GM19351 (cell line): ENCODE measurements around the gene CENPL.
A peak's percentile ranks its signal among the peaks of the same experiment; 100 is the strongest.
"Not testable (repeated sequence)": the region's sequence is repeated elsewhere in the genome, so short reads cannot be mapped to it uniquely, and the experiment has no call there.

ENCODE experiments used
- ATAC-seq: cut with Tn5 transposase; IDR thresholded peaks from one replicate; pipeline ENCODE4 v1.9.1; 2021; ENCODE audit warnings: mild to moderate bottlenecking, moderate library complexity; ENCODE audit not compliant: unreplicated experiment

CENPL gene, protein sequence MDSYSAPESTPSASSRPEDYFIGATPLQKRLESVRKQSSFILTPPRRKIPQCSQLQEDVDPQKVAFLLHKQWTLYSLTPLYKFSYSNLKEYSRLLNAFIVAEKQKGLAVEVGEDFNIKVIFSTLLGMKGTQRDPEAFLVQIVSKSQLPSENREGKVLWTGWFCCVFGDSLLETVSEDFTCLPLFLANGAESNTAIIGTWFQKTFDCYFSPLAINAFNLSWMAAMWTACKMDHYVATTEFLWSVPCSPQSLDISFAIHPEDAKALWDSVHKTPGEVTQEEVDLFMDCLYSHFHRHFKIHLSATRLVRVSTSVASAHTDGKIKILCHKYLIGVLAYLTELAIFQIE

DNA sequence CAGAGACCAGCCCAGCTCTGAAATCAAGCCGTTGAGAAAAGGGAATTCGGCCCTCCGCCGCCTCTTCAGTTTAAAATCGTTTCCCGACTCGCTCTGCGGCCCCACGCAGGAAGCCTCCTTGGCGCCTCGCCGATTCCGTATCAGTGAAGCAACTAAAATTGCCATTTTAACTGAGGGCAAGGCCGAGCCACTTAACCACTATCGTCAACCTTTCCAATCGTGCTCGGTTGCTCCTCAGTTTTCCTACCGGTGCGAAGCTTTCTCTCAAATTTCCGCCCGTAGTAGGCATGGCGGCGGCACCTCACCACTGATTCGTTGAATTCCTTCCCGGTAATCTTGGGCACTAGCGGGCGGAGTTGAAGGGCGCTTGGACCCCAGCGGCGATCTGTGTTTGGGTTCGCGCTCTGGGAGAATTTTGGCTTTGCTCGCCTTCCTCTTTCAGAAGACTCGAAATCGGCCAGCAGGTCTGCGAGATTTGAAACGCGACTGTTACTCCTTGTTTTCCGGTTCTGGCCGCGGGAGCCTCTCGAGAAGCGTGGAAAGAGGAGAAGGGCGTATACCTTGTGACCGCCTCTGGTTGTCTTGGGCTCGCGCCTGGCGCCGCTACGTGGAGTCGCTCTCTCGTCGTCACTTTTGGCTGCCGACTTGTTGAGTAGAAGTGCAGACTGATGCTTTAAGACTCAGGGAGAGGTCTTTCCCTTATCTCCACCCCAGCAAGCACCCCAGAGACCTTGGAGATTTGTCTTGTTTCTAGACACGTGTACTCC, at the start of gene CENPL, which contains the start of gene DARS2:
Gene CENPL (minus strand): TSS at position 569 of the 767 bp plus-strand sequence. CDS start 13,584 bp downstream, outside the sequence.
Gene DARS2 (plus strand): TSS at position 359 of the 767 bp plus-strand sequence. CDS start 557 bp downstream, outside the sequence.
- peak; percentile 79 for ATAC-seq

DNA sequence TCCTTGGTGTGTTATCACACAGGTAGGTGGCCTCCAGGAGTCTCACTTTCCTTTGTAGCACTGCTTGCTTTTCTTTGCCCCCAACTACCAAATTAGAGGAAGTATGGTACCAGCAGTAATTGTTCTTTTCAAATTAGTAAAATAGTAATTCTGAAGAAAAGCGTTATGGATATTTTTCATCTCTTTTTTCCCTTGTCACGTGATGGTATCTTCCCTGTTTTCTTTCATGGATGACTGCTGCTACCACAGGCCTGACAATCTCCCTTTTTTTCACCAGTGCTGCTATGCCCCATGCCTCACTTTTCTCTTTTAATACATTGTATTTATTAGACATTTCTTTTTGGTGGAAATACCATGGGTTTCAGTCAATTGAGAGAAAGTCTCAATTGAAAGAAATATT, 46.8 kb upstream of the CENPL start:
- ATAC-seq = no peak

DNA sequence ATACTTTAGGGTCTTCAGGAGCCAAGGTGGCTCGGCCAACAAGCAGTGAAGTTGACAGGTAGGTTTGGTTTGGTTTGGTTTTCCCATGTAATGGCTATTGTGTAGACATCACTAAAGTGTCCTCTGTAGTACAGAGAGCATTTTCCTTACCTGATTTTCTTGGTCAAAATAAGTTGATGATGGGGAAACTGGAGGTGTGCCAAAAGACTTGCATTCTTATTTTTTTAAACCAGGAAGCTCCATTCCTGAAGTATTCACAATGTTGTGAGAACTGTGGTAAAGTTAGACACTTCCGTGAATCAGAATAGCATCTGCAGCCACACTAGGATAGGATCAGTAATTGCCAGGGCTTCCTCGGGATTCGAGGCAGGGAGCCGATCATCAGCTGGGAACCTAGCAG, 46.4 kb upstream of the CENPL start:
- no peak for ATAC-seq

DNA sequence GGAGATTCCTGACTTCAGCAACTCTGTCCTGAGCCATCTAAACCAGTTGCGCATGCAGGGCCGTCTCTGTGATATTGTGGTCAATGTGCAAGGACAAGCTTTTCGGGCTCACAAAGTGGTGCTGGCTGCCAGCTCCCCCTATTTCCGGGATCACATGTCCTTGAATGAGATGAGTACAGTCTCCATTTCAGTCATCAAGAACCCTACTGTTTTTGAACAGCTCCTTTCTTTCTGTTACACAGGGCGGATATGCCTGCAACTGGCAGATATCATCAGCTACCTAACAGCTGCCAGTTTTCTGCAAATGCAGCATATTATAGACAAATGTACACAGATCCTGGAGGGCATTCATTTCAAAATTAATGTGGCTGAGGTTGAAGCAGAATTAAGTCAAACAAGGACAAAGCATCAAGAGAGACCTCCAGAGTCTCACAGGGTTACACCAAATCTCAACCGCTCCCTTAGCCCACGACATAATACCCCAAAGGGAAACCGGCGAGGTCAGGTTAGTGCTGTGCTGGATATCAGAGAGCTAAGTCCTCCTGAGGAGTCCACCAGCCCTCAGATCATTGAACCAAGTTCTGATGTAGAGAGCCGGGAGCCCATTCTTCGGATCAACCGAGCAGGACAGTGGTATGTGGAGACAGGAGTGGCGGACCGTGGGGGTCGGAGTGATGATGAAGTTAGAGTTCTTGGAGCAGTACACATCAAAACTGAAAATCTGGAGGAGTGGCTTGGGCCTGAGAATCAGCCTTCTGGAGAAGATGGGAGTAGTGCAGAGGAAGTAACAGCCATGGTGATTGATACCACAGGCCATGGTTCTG, 45.8 kb upstream of the CENPL start:
- peak; percentile 27 for ATAC-seq

DNA sequence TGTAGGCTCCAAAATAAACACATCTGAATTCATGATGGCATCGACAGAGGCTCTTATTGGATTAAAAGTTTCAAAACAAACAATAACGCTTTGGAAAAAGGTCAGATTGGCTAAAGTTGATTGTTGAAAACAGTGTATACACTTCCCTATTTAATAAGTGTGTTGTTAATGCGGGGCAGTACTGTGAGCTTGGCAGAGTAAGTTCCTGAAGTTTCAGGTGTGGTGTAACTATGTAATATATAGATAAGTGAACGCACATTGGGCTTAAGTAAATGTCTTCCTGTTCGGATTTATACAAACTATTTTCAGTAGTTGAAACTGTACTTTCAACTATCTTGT, 44.3 kb upstream of the CENPL start:
- no peak for ATAC-seq

DNA sequence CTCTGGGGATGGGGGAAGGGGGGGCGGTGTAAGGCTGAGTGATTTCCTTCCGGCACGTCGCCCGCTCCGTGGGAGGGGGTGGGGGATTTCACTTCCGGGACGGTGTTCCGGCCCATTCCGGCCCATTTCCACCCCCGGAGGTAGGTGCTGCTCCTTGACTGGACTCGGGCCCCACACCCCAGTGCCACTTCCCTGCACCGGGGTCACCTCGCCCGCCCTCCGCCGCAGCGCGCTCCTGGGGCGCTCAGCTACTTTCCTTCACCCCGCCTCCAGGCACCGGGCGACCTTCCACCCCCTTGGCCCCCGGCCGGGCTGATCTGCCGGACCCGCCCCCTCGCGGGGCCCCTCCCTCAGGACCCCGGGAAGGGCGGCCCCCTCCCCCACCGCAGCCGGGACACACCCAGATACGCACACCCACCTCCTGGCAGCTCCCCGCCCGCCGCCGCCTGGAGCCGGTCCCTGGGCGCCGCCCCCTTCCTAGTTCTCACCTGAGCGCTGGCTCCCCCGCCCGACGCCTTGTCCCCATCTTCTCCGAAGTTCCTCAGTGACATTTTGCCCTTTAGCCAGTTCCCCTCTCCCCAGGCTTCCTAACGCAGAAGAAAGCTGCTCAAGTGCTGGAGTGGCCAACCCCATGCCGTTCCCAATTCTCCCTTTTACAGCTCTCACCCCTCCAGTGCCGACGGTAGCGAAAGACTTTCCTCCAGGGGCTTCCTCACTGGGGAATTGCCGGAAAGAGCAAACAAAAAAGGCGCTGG, 43.8 kb upstream of the CENPL start, which contains the start of gene ZBTB37:
Gene ZBTB37 (plus strand): TSS at position 115 of the 755 bp plus-strand sequence. CDS start 1,846 bp downstream, outside the sequence.
- ATAC-seq = peak; percentile 52

DNA sequence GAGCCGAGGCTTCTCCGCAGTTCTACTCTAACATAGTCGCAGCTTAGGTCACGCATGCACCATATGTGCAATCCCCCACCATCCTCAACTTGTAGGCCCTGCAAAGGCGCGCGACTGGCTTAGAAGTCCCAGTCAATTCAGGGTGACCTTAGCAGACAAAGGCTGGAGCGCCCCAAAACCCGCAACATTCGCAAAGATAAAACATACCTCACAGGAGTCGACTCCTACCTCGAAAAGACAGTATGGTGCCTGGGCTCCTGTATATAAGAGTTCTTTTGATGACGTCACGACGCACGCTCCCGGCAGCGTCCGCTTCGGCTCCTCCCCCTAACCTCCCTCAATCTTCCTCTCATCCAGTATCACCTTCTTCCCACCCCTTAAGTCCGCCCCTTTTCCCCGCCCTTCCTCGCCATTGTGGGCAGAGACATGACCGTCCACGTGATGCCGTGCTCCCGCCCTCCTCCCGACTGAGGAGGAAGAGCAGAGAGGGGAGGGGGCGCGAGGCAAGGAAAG, 43.1 kb upstream of the CENPL start, which contains the start of gene GAS5:
Gene GAS5 (minus strand): TSS at position 237 of the 513 bp plus-strand sequence.
- peak; percentile 60 for ATAC-seq

DNA sequence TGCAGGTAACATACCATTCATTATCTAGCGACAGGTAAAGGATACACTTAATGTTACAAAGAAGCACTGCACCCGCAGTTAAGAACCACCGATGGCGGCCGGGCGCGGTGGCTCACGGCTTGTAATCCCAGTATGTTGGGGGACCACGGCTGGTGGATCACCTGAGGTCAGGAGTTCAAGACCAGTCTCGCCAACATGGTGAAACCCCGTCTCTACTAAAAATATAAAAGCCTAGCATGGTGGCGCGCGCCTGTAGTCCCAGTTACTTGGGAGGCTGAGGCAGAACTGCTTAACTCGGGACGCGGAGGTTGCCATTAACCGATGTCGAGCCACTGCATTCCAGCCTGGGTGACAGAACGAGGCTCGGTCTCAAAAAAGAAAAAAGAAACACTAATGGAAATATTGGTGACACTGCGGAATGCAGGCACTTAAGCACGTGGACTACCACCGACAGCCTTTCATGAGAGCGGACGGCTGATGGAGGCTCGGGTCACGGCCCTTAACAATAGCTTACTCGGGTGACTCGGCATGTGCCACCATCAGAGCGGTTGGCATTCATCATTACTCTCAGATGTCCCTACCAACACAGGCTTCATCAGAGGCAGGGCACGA, 42.6 kb upstream of the CENPL start:
- no peak for ATAC-seq

DNA sequence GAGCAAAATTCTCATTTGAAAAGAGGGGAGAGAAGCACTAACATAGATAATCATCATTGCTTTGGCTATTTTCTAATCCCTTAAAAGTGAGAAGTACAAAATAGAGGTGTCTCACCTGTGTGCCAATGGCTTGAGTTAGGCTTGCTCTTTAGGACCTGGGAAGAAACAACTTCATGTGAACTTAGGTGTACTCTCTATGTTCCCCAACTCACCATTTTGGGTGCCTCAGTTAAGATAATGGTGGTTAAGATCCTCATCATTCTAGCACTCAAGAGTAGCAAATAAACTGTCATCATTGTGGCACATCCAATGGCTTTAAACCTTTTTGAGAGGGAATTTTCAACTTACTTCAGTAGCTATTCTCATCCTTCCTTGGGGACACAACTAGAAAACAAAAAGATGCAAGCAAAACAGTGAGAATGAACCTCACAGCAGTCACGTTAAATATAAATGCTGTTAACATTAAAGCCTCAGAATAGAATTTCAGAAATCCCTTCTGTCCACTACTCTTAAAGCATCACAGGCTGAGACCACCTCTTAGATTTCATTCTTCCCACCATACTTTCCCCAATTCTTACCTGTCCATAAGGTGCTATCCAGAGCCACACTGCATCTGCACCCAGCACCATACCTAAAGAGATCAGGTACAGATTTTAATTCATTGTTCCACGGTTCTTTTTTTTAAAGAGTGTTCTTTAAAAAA, 41.9 kb upstream of the CENPL start:
- no peak for ATAC-seq

DNA sequence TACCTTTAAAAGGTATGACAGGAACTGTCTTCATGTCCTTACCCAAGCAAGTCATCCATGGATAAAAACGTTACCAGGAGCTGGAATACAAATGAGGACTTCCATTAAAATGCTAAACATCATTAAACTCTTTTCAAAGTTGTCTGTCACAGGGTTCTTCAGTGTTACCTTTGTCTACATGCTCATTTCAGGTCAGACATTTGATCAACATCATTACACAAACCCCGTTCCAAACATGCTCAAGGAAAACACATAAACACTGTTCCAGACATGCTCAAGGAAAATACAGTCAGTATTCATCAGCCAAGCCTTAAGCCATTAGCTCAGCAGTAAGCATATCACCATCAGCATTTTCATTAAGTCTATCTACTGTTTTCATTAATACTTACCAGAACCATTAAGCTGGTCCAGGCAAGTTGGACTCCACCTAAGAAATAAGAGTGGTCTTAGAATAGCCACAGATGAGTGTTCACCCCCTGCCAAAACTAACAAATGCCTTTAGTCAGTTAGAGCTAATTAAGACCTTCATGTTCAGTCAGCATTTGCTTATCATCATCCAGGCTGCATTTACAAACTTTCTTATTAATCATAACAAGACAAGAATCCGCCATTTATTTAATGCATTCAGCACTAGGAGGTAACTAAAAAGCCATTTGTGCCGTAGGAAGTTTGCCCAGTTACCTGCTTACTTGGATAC, 40.9 kb upstream of the CENPL start:
- ATAC-seq = no peak

DNA sequence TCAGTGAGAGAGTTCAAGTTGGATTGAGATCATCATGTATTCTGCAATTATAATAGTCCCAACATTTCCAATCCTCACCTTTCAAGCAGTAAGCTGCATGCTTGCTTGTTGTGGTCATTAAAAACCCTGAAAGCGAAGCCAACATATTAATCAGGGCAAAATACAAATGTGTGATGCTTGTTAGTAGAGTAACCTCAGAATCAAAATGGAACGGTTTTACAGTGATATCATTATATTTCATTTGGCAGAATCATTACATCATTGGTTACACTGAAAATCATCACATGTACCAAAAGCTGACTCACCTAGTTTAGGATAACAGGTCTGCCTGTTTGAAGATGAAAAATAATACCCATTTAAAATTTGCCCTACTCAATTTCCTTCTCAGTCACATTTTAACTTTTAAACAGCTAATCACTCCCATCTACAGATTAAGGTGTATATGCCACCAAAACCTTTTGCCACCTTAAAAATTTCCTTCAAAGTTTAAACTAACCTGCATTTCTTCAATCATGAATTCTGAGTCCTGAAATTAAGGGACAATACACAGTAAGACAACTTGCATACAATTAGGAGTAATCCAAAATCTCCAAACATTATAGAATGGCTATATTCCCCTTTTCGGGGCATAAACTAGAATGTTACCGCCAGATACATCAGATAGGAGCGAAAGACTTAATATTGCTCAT, 39.6 kb upstream of the CENPL start:
- no peak for ATAC-seq

DNA sequence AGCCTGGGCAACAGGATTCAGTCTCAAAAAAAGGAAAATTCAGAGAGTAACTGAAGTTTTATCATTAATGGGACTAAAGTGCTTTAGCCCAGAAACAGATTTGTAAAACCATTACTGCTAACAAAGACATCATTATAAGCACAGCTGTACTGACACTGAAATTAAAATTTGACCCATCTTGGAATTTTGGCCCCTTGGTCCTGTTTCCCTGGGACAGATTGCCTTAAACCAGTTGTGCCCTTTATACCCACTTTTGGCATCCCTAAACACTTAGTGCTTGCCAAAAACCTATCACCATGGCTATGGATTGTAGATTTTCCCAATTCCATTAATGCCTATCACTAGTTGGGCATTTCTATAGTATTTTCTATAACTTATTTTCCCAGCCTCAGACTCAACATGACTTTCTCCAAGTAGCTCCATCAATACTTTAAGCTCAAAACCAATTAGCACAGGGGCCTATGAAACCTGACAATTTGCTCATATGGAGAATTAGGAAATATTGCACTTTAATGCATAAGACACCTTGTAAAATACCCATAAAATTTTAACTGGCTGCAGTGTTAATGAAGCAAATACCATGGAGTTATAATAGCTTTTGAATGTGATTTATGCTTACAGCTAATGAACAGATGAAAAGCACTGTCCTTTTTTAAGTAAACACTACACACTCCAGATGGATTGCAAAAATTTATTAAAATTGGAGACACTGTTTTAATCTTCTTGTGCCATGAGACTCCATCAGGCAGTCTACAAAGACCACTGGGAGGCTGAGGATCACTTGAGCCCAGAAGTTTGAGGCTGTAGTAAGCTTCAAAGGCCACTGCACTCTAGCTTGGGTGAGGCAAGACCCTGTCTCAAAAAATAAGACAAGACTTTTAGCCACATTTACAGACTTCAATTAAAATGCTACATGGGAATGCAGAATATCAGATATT, 38.8 kb upstream of the CENPL start:
- no peak for ATAC-seq

DNA sequence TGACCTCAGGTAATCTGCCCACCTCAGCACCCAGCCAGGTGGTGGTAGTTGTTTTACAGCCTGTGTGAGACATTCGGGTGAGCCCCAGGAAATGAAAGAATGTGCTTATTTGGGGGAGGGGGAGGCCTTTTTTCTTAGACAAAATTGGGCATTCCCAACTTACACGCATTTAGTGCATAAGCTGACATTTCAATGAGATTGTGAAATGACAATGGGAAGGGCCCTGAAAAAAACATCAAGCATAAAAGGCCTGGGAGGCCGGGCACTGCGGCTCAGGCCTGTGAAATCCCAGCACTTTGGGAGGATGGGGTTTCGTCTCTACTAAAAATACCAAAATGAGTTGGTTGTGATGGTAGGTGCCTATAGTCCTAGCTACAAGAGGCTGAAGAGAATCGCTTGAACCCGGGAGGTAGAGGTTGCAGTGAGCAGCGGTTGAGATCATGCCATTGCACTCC, 38.1 kb upstream of the CENPL start:
- no peak for ATAC-seq

DNA sequence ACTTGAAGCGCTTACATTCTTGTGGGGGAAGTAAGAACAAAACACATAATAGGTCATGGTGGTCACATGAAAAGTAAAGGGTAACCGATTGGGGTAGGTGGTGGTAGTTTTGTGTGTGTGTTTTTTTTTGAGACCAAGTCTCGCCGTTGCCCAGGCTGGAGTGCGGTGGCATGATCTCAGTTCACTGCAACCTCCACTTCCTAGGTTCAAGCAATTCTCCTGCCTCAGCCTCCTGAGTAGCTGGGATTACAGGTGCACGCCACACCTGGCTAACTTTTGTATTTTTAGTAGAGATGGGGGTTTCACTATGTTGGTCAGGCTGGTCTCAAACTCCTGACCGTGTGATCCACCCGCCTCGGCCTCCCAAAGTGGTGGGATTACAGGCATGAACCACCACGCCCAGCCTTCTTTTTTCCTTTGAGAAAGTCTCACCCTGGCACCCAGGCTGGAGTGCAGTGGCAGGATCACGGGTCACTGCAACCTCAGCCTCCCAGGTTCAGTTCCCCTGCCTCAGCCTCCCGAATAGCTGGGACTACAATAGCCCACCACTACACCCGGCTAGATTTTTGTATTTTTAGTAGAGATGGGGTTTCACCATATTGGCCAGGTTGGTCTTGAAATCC, 37.6 kb upstream of the CENPL start:
- ATAC-seq = not testable (repeated sequence)

DNA sequence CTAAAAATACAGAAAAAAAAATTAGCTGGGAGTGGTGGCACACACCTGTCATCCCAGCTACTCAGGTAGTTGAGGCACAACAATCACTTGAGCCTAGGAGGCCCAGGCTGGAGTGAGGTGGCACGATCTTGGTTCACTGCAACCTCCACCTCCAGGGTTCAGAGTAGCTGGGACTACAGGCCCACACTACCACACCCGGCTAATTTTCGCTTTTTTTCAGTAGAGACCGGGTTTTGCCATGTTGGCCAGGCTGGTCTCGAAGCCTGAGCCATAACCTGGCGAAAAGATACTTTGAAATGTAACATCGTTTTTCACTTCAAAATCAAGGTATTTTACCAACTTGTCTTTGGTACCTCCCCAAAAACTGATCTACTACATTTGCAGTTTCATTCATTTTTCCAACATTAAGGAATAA, 37.1 kb upstream of the CENPL start:
- ATAC-seq = no peak

DNA sequence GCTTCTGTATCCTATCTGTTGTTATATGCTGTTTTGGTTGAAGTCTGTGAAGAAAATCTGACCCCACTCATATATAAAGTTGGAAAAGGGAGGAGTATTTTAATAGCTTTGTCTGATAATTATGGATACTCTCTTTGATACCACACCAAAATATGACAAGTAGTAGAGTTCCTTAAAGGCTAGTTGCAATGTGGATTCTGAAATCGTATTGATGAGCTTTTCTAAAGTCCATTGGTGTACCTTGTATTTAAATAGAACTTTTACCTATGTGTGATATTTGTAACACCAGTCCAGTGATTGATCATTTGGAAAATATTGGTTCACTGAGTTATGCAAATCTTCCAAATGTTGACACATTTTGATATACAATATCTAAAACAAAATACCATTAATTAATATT, 35.4 kb upstream of the CENPL start:
- no peak for ATAC-seq
